K562 (cell line): ENCODE data around the gene OR10A2. TPM values are rescaled to one million over a fixed set of nuclear protein-coding genes. Genes with fewer than 3 reads are reported as not detected.

Experiments used
- ATAC-seq: fragments of 200-7000 bp; cut with Tn5 transposase; 3 replicates; pipeline ENCODE4 v1.9.1; 2020; ENCODE audit warnings: moderate library complexity
- BruUV-seq: library from RNA; stranded (reverse); fragments of 400-500 nt; replicated peaks from 2 replicates; lab custom pipeline; 2021; lab: Mats Ljungman, UMichigan
- CTCF ChIA-PET: fragments of 300-600 bp; formaldehyde crosslinking; extraction: SDS; loops from one replicate; lab custom pipeline; 2021; ENCODE audit warnings: low intra/inter-chr PET ratio; lab: Yijun Ruan, JAX
- POLR2A ChIA-PET: fragments of 300-600, 350-650 bp; sonication (Branson Sonifier 250); formaldehyde crosslinking; extraction: SDS; loops from one replicate; lab custom pipeline; 2021; ENCODE audit warnings: antibody characterized with exemption, inconsistent platforms; lab: Yijun Ruan, JAX
- DNase-seq, 4 experiments: peaks; one replicate each; pipeline versions ENCODE4 v3.0.0 to v3.0.0-alpha.2; 2011 to 2018; ENCODE audit warnings: low spot score in 3 of 4, mixed read lengths in 3 of 4; ENCODE audit errors: extremely low read depth in 1 of 4
- FAIRE-seq: peaks from 2 replicates; lab custom pipeline; 2011; peaks lifted over from hg19 to GRCh38; lab: Jason Lieb, UNC
- H2AFZ ChIP-seq: 2 replicates; pipeline ENCODE4 v1.6.0; 2011; ENCODE audit warnings: low read depth, low read length, control low read depth, inconsistent platforms
- H3K27ac ChIP-seq: fragments of 200-600 bp; 3 replicates; pipeline ENCODE4 v1.8.0; 2011; ENCODE audit warnings: low read depth, mild to moderate bottlenecking, control low read depth, inconsistent platforms, low read length, moderate library complexity, mixed read lengths; ENCODE audit errors: extremely low read depth
- H3K27me3 ChIP-seq, 2 experiments: fragments of 300-600 bp in 1 of 2; 2 replicates in 1 of 2; 3 replicates in 1 of 2; pipeline versions ENCODE4 v1.6.0 to v1.8.0; 2011; ENCODE audit warnings: inconsistent platforms in 2 of 2, low read length in 2 of 2, mild to moderate bottlenecking in 1 of 2, mixed read lengths in 1 of 2, moderate library complexity in 1 of 2; ENCODE audit not compliant: control insufficient read depth in 2 of 2, insufficient read depth in 2 of 2
- H3K36me3 ChIP-seq: fragments of 300-600 bp; 3 replicates; pipeline ENCODE4 v1.8.0; 2011; ENCODE audit warnings: mild to moderate bottlenecking, low read length, inconsistent platforms; ENCODE audit not compliant: control insufficient read depth, insufficient read depth
- H3K4me1 ChIP-seq, 2 experiments: fragments of 200-600 bp in 1 of 2; replicated peaks in 1 of 2; 2 replicates in 1 of 2; 3 replicates in 1 of 2; pipeline versions ENCODE4 v1.5.1 to v1.8.0; 2011; ENCODE audit warnings: inconsistent platforms in 2 of 2, low read length in 2 of 2, mild to moderate bottlenecking in 1 of 2, mixed read lengths in 1 of 2, moderate library complexity in 1 of 2; ENCODE audit not compliant: control insufficient read depth in 2 of 2, insufficient read depth in 2 of 2
- H3K4me2 ChIP-seq: 2 replicates; pipeline ENCODE4 v1.6.1; 2011; ENCODE audit warnings: low read length, control low read depth, inconsistent platforms, mixed read lengths; ENCODE audit not compliant: insufficient read depth
- H3K4me3 ChIP-seq: fragments of 200-600 bp; sonication (generic), shearing (Covaris generic); 2 replicates; pipeline ENCODE4 v1.5.1; 2016; ENCODE audit warnings: control low read depth, inconsistent platforms
- H3K79me2 ChIP-seq: fragments of 200-600 bp; 3 replicates; pipeline ENCODE4 v1.8.0; 2011; ENCODE audit warnings: low read length, inconsistent platforms; ENCODE audit not compliant: control insufficient read depth, insufficient read depth
- H3K9ac ChIP-seq, 2 experiments: 2 replicates each; pipeline versions ENCODE4 v1.6.0 to v1.6.1; 2011; ENCODE audit warnings: low read depth in 2 of 2, low read length in 2 of 2, control low read depth in 1 of 2, inconsistent platforms in 1 of 2, mild to moderate bottlenecking in 1 of 2, mixed read lengths in 1 of 2; ENCODE audit not compliant: insufficient read depth in 1 of 2
- H3K9me1 ChIP-seq: one replicate; pipeline ENCODE4 v1.6.0; 2011; ENCODE audit warnings: inconsistent platforms, mild to moderate bottlenecking, low read length, moderate library complexity; ENCODE audit not compliant: control insufficient read depth, insufficient read depth
- H3K9me3 ChIP-seq: replicated peaks from 2 replicates; pipeline ENCODE4 v1.5.1; 2011; ENCODE audit warnings: low read depth, low read length, inconsistent platforms; ENCODE audit not compliant: control insufficient read depth, insufficient read depth
- H4K20me1 ChIP-seq: replicated peaks from 2 replicates; pipeline ENCODE4 v1.6.1; 2011; ENCODE audit warnings: low read length, inconsistent platforms, mixed read lengths; ENCODE audit not compliant: control insufficient read depth, insufficient read depth
- AFF4 ChIP-seq: sonication (generic); formaldehyde crosslinking; IDR thresholded peaks from 2 replicates; pipeline ENCODE4 v1.8.0; 2023; ENCODE audit warnings: mild to moderate bottlenecking, missing genetic modification reagents
- CREB3L1 ChIP-seq: fragments of 450-650 bp; IDR thresholded peaks from 2 replicates; pipeline ENCODE4 v1.6.1; 2014; ENCODE audit warnings: low read depth, mild to moderate bottlenecking, moderate library complexity, borderline replicate concordance
- FOXA3 ChIP-seq, 2 experiments: fragments of 450-650 bp in 1 of 2; sonication (generic) in 1 of 2; formaldehyde crosslinking; IDR thresholded peaks in 1 of 2; conservative IDR thresholded peaks in 1 of 2; 2 replicates each; pipeline versions ENCODE4 v1.4.0 to v1.8.0; 2020 to 2022; ENCODE audit warnings: mild to moderate bottlenecking in 2 of 2, missing genetic modification reagents in 1 of 2
- MYNN ChIP-seq, 2 experiments: sonication (generic); formaldehyde crosslinking in 1 of 2; IDR thresholded peaks; 2 replicates each; pipeline versions ENCODE4 v1.5.0 to v1.6.1; 2016 to 2020; ENCODE audit warnings: antibody characterized with exemption in 1 of 2, missing genetic modification reagents in 1 of 2
- REST ChIP-seq, 2 experiments: fragments of 450-650 bp; formaldehyde crosslinking in 1 of 2; IDR thresholded peaks; 2 replicates each; pipeline versions ENCODE4 v1.4.0 to v1.6.1; 2014 to 2020; ENCODE audit warnings: mild to moderate bottlenecking in 2 of 2, borderline replicate concordance in 1 of 2, low read depth in 1 of 2
- THRAP3 ChIP-seq: fragments of 450-650 bp; IDR thresholded peaks from 2 replicates; pipeline ENCODE4 v1.6.1; 2016; ENCODE audit warnings: mild to moderate bottlenecking, inconsistent platforms, borderline replicate concordance
- ZBTB8A ChIP-seq: fragments of 450-650 bp; IDR thresholded peaks from 2 replicates; pipeline ENCODE4 v1.6.1; 2018; ENCODE audit warnings: mild to moderate bottlenecking, moderate library complexity; ENCODE audit not compliant: partially characterized antibody
- ZNF583 ChIP-seq: fragments of 250-450 bp; sonication (Bioruptor Pico); IDR thresholded peaks from 2 replicates; pipeline ENCODE4 v1.4.0; 2020
- in situ Hi-C: fragments of 300-500 bp; cut with MboI; formaldehyde crosslinking; loops from 4 replicates; pipeline ENCODE4 v1.15.0; 2018; ENCODE audit warnings: inconsistent platforms, mixed read lengths
- intact Hi-C: fragments of 100-400 bp; cut with micrococcal nuclease; formaldehyde crosslinking; loops from 2 replicates; pipeline ENCODE4 v1.14.2; 2022
- polyA plus RNA-seq, 8 experiments: library from polyadenylated mRNA; depleted of rRNA in 4 of 8; stranded (reverse) in 5 of 8; unstranded in 3 of 8; fragments of >200 nt; fragmentation: Nextera tagmentation in 2 of 8; fragmentation: Illumina TruSeq in 1 of 8; extraction: Ambion mirVana in 2 of 8; extraction: Trizol in 1 of 8; gene quantifications; 2 replicates each; pipeline versions ENCODE4 v1.2.1 to v1.2.3, GENCODE V29; 2011 to 2014; ENCODE audit warnings: inconsistent platforms in 1 of 8, missing spikeins in 1 of 8
- total RNA-seq, 7 experiments: library from RNA; depleted of rRNA in 6 of 7; stranded (reverse); fragments of >200 nt in 6 of 7; fragmentation: Illumina TruSeq in 2 of 7; extraction: Trizol in 2 of 7; gene quantifications; 2 replicates each; pipeline versions ENCODE4 v1.2.1 to v1.2.3, GENCODE V29; 2011 to 2021; ENCODE audit warnings: low replicate concordance in 1 of 7

Gene OR10A2
- total and polyA plus RNA-seq, 9 of the 15 experiments (the other 6 are each of a cell fraction or from before 2014, with no cell fraction given), result 0.10 TPM; not detected in 8

- Histone ChIP-seq H3K79me2 (no peaks in the 10 kb centered on the region), H3K36me3 (no peaks in the 10 kb centered on the region), H3K27me3 (no peaks in the 10 kb centered on the region), H3K9me3 (no peaks in the 10 kb centered on the region), H4K20me1 (no peaks in the 10 kb centered on the region), H3K4me2 (no peak overlapping the region), H2AFZ (no peak overlapping the region), H3K4me1 (no peaks in the 10 kb centered on the region), H3K9me1 (no peaks in the 10 kb centered on the region), H3K4me3 (no peak overlapping the region), H3K9ac (no peak overlapping the region), H3K27ac (no peak overlapping the region)
- ATAC-seq (no peak), DNase-seq (no peak), FAIRE-seq (no peak)
- ChIA-PET POLR2A (no interaction called here), CTCF (no interaction called here)
- intact Hi-C loops, result no loop called here
- TF ChIP-seq THRAP3 (no peak), FOXA3 (CRISPR knock-in tag; conservative IDR thresholded peaks at IDR 0.05 in 1 of 2, IDR thresholded peaks at IDR 0.05 in 1 of 2) (no peak), CREB3L1 (no peak), MYNN (IDR thresholded peaks at IDR 0.05) (no peak), MYNN (CRISPR knock-in tag; IDR thresholded peaks at IDR 0.05) (no peak), AFF4 (no peak), ZNF583 (CRISPR knock-in tag) (no peak), ZBTB8A (no peak), REST (IDR thresholded peaks at IDR 0.05; ENCODE audit: borderline replicate concordance) (no peak), REST (CRISPR knock-in tag; IDR thresholded peaks at IDR 0.05; ENCODE audit: low read depth) (no peak)
- in situ Hi-C loops, result no loop called here
- BruUV-seq, result no TSS peak
Measured at GRCh38 chr11:6894097-6894496, 31.2 kb downstream of the OR10A2 start.
